ENCODE measurements around the gene LACTB.
"Not testable (repeated sequence)": the region's sequence is repeated elsewhere in the genome, so short reads cannot be mapped to it uniquely, and the experiment has no call there.

LACTB gene

GRCh38 chr15:63089260-63090043, 32.2 kb upstream of the LACTB start:
- no peak for DNase-seq (ENCODE audit: low read depth in 3 of 3, low spot score in 1 of 3)

- DNase-seq (ENCODE audit: low read depth in 3 of 3, low spot score in 1 of 3): no peak
Measured at GRCh38 chr15:63090472-63090871, 31.2 kb upstream of the LACTB start.

- DNase-seq (ENCODE audit: low read depth in 3 of 3, low spot score in 1 of 3): no peak
Measured at GRCh38 chr15:63090887-63091286, 30.8 kb upstream of the LACTB start.

GRCh38 chr15:63091679-63092446, 29.8 kb upstream of the LACTB start:
- DNase-seq (ENCODE audit: low read depth in 3 of 3, low spot score in 1 of 3): no peak

GRCh38 chr15:63093486-63094205, 28.0 kb upstream of the LACTB start:
- DNase-seq (ENCODE audit: low read depth in 3 of 3, low spot score in 1 of 3): peak; percentile 3 to 48 (median 33)

GRCh38 chr15:63094495-63094931, 27.1 kb upstream of the LACTB start:
- no peak for DNase-seq (ENCODE audit: low read depth in 3 of 3, low spot score in 1 of 3)

GRCh38 chr15:63096178-63096577, 25.5 kb upstream of the LACTB start:
- DNase-seq (ENCODE audit: low read depth in 3 of 3, low spot score in 1 of 3): no peak

- DNase-seq (ENCODE audit: low read depth in 3 of 3, low spot score in 1 of 3): not testable (repeated sequence)
Measured at GRCh38 chr15:63098901-63099300, 22.8 kb upstream of the LACTB start.

- DNase-seq (ENCODE audit: low read depth in 3 of 3, low spot score in 1 of 3): not testable (repeated sequence)
Measured at GRCh38 chr15:63099581-63099980, 22.1 kb upstream of the LACTB start.

- DNase-seq (ENCODE audit: low read depth in 3 of 3, low spot score in 1 of 3): no peak
Measured at GRCh38 chr15:63103416-63103815, 18.2 kb upstream of the LACTB start.

- no peak for DNase-seq (ENCODE audit: low read depth in 3 of 3, low spot score in 1 of 3)
Measured at GRCh38 chr15:63104727-63105126, 16.9 kb upstream of the LACTB start.

- DNase-seq (ENCODE audit: low read depth in 3 of 3, low spot score in 1 of 3): not testable (repeated sequence)
Measured at GRCh38 chr15:63105354-63105753, 16.3 kb upstream of the LACTB start.

- no peak for DNase-seq (ENCODE audit: low read depth in 3 of 3, low spot score in 1 of 3)
Measured at GRCh38 chr15:63107895-63108546, 13.6 kb upstream of the LACTB start.

GRCh38 chr15:63109498-63109897, 12.2 kb upstream of the LACTB start:
- DNase-seq (ENCODE audit: low read depth in 3 of 3, low spot score in 1 of 3): no peak

GRCh38 chr15:63109920-63110319, 11.7 kb upstream of the LACTB start:
- DNase-seq (ENCODE audit: low read depth in 3 of 3, low spot score in 1 of 3): no peak

- no peak for DNase-seq (ENCODE audit: low read depth in 3 of 3, low spot score in 1 of 3)
Measured at GRCh38 chr15:63110428-63111026, 11.1 kb upstream of the LACTB start.

GRCh38 chr15:63111481-63111880, 10.2 kb upstream of the LACTB start:
- no peak for DNase-seq (ENCODE audit: low read depth in 3 of 3, low spot score in 1 of 3)

- DNase-seq (ENCODE audit: low read depth in 3 of 3, low spot score in 1 of 3): no peak
Measured at GRCh38 chr15:63112871-63113270, 8.8 kb upstream of the LACTB start.

- no peak for DNase-seq (ENCODE audit: low read depth in 3 of 3, low spot score in 1 of 3)
Measured at GRCh38 chr15:63114465-63114864, 7.2 kb upstream of the LACTB start.

- no peak for DNase-seq (ENCODE audit: low read depth in 3 of 3, low spot score in 1 of 3)
Measured at GRCh38 chr15:63118854-63119253, 2.8 kb upstream of the LACTB start.
